HepG2 (cell line): ENCODE data around the gene DNAJC11. TPM values are rescaled to one million over a fixed set of nuclear protein-coding genes. Genes with fewer than 3 reads are reported as not detected.

Source experiments
- ATAC-seq: fragments of 200-7000 bp; cut with Tn5 transposase; 3 replicates; pipeline ENCODE4 v1.9.1; 2020; ENCODE audit warnings: mild to moderate bottlenecking, moderate library complexity
- BruUV-seq: library from RNA; stranded (reverse); fragments of 400-500 nt; replicated peaks from 2 replicates; lab custom pipeline; 2021; lab: Mats Ljungman, UMichigan
- CTCF ChIA-PET: fragments of 300-600 bp; formaldehyde crosslinking; extraction: SDS; loops from one replicate; lab custom pipeline; 2021; ENCODE audit warnings: low total read pairs, inconsistent platforms, low intra/inter-chr PET ratio; lab: Yijun Ruan, JAX
- POLR2A ChIA-PET: fragments of 350-600 bp; sonication (Branson Sonifier 250); formaldehyde crosslinking; loops from one replicate; lab custom pipeline; 2020; ENCODE audit warnings: antibody characterized with exemption, inconsistent platforms; lab: Yijun Ruan, JAX
- DNase-seq: peaks from one replicate; pipeline ENCODE4 v3.0.0-alpha.2; 2015; ENCODE audit warnings: low spot score
- FAIRE-seq: peaks from 3 replicates; lab custom pipeline; 2011; peaks lifted over from hg19 to GRCh38; lab: Jason Lieb, UNC
- H2AFZ ChIP-seq: one replicate; pipeline ENCODE4 v1.6.1; 2011; ENCODE audit warnings: low read length, inconsistent platforms
- H3K27ac ChIP-seq: fragments of 300-600 bp; 3 replicates; pipeline ENCODE4 v1.8.0; 2011; ENCODE audit warnings: mixed run types, mild to moderate bottlenecking, mixed read lengths, low read length, inconsistent platforms; ENCODE audit not compliant: insufficient read depth; ENCODE audit errors: extremely low read length
- H3K27me3 ChIP-seq, 2 experiments: fragments of 200-600 bp in 1 of 2; 2 replicates in 1 of 2; 3 replicates in 1 of 2; pipeline versions ENCODE4 v1.6.0 to v1.8.0; 2011; ENCODE audit warnings: low read length in 2 of 2, mild to moderate bottlenecking in 2 of 2, moderate library complexity in 2 of 2, inconsistent platforms in 1 of 2; ENCODE audit not compliant: insufficient read depth in 2 of 2, control insufficient read depth in 1 of 2
- H3K36me3 ChIP-seq, 2 experiments: fragments of 200-600 bp in 1 of 2; replicated peaks in 1 of 2; 2 replicates in 1 of 2; 3 replicates in 1 of 2; pipeline versions ENCODE4 v1.5.1 to v1.8.0; 2011; ENCODE audit warnings: low read length in 2 of 2, inconsistent platforms in 1 of 2; ENCODE audit not compliant: insufficient read depth in 2 of 2, control insufficient read depth in 1 of 2
- H3K4me1 ChIP-seq: 2 replicates; pipeline ENCODE4 v1.5.1; 2012; ENCODE audit warnings: low read length, inconsistent platforms; ENCODE audit not compliant: insufficient read depth
- H3K4me2 ChIP-seq: 2 replicates; pipeline ENCODE4 v1.6.0; 2011; ENCODE audit warnings: low read depth, low read length, inconsistent platforms
- H3K4me3 ChIP-seq, 3 experiments: fragments of 200-600 bp in 1 of 3; sonication (generic), shearing (Covaris generic) in 1 of 3; replicated peaks in 1 of 3; 2 replicates each; pipeline ENCODE4 v1.5.1; 2011 to 2016; ENCODE audit warnings: low read length in 3 of 3, inconsistent platforms in 2 of 3, low read depth in 2 of 3, mild to moderate bottlenecking in 2 of 3, control low read depth in 1 of 3, mixed read lengths in 1 of 3; ENCODE audit not compliant: insufficient read depth in 1 of 3
- H3K79me2 ChIP-seq: one replicate; pipeline ENCODE4 v1.6.1; 2011; ENCODE audit warnings: low read length, inconsistent platforms; ENCODE audit not compliant: insufficient read depth
- H3K9ac ChIP-seq: 2 replicates; pipeline ENCODE4 v1.6.0; 2011; ENCODE audit warnings: mild to moderate bottlenecking, low read depth, low read length, inconsistent platforms; ENCODE audit not compliant: insufficient read depth
- H3K9me3 ChIP-seq: 2 replicates; pipeline ENCODE4 v1.5.1; 2012; ENCODE audit warnings: mild to moderate bottlenecking, low read length
- H4K20me1 ChIP-seq: 2 replicates; pipeline ENCODE4 v1.6.0; 2011; ENCODE audit warnings: inconsistent platforms, mild to moderate bottlenecking, low read length, moderate library complexity; ENCODE audit not compliant: insufficient read depth
- FOXP1 ChIP-seq, 2 experiments: fragments of 450-650 bp in 1 of 2; IDR thresholded peaks; 2 replicates each; pipeline ENCODE4 v1.6.1; 2017 to 2018; ENCODE audit warnings: antibody characterized with exemption in 1 of 2
- GABPB1 ChIP-seq: IDR thresholded peaks from 2 replicates; pipeline ENCODE4 v1.6.1; 2016; ENCODE audit warnings: mild to moderate bottlenecking, missing genetic modification reagents, moderate library complexity, missing compliant biosample characterization
- GTF3A ChIP-seq: sonication (generic); formaldehyde crosslinking; conservative IDR thresholded peaks from 2 replicates; pipeline ENCODE4 v1.4.0; 2020; ENCODE audit warnings: mild to moderate bottlenecking, missing genetic modification reagents
- NFE2L2 ChIP-seq: fragments of 150-350 bp; IDR thresholded peaks from 2 replicates; pipeline ENCODE4 v1.6.1; 2014; ENCODE audit warnings: low read length
- PBX3 ChIP-seq: sonication (generic); formaldehyde crosslinking; IDR thresholded peaks from 2 replicates; pipeline ENCODE4 v1.8.1; 2023; ENCODE audit warnings: missing genetic modification reagents, inconsistent platforms, borderline replicate concordance
- PRPF4 ChIP-seq: fragments of 200-400 bp; formaldehyde crosslinking; IDR thresholded peaks from 2 replicates; pipeline ENCODE4 v1.6.1; 2016; ENCODE audit warnings: low read length, low read depth; ENCODE audit not compliant: poor library complexity, severe bottlenecking
- RXRA ChIP-seq: sonication (generic); formaldehyde crosslinking; IDR thresholded peaks from 2 replicates; pipeline ENCODE4 v1.5.1; 2020; ENCODE audit warnings: missing genetic modification reagents
- U2AF2 ChIP-seq: fragments of 200-400 bp; formaldehyde crosslinking; IDR thresholded peaks from 2 replicates; pipeline ENCODE4 v1.6.1; 2017; ENCODE audit warnings: low read depth, mild to moderate bottlenecking, low read length
- ZBTB1 ChIP-seq: sonication (generic); formaldehyde crosslinking; IDR thresholded peaks from 2 replicates; pipeline ENCODE4 v1.4.0; 2020; ENCODE audit warnings: missing genetic modification reagents, borderline replicate concordance
- ZBTB14 ChIP-seq: sonication (generic); formaldehyde crosslinking; IDR thresholded peaks from 2 replicates; pipeline ENCODE4 v1.4.0; 2020; ENCODE audit warnings: missing genetic modification reagents
- ZNF280B ChIP-seq: sonication (generic); formaldehyde crosslinking; IDR thresholded peaks from 2 replicates; pipeline ENCODE4 v1.5.0; 2020; ENCODE audit warnings: missing genetic modification reagents, mild to moderate bottlenecking, borderline replicate concordance
- ZNF335 ChIP-seq: sonication (generic); formaldehyde crosslinking; IDR thresholded peaks from 2 replicates; pipeline ENCODE4 v1.4.0; 2020; ENCODE audit warnings: missing genetic modification reagents
- ZNF790 ChIP-seq: sonication (generic); formaldehyde crosslinking; IDR thresholded peaks from 2 replicates; pipeline ENCODE4 v1.8.0; 2022; ENCODE audit warnings: missing genetic modification reagents, mild to moderate bottlenecking, borderline replicate concordance
- WGBS: methylation state at CpG from one replicate; pipeline ENCODE4 v1.1.6; 2017; ENCODE audit warnings: low lambda C conversion rate; 5-methylcytosine and 5-hydroxymethylcytosine counted together
- in situ Hi-C: cut with HindIII; loops from 2 replicates; pipeline ENCODE4 v1.10.0; 2017; ENCODE audit warnings: low pct_unique_long_range_greater_than_20kb; ENCODE audit not compliant: extremely low pct_ligation_motif_present
- intact Hi-C: fragments of 100-400 bp; cut with micrococcal nuclease; formaldehyde crosslinking; loops from one replicate; pipeline ENCODE4 v1.10.0; 2022; ENCODE audit not compliant: unreplicated experiment
- polyA plus RNA-seq, 8 experiments: library from polyadenylated mRNA; depleted of rRNA in 3 of 8; stranded (reverse) in 7 of 8; unstranded in 1 of 8; fragments of >200 nt; fragmentation: Illumina TruSeq in 4 of 8; extraction: Trizol in 4 of 8; gene quantifications; 2 replicates each; pipeline versions ENCODE4 v1.2.1 to v1.2.3, GENCODE V29; 2011 to 2016; ENCODE audit warnings: low read depth in 4 of 8, missing spikeins in 1 of 8, mixed read lengths in 1 of 8; ENCODE audit not compliant: insufficient read depth in 1 of 8
- total RNA-seq, 5 experiments: library from RNA; depleted of rRNA; stranded (reverse); fragments of >200 nt; fragmentation: Illumina TruSeq; extraction: Trizol; gene quantifications; 2 replicates each; pipeline ENCODE4 v1.2.3, GENCODE V29; 2016; ENCODE audit warnings: low read depth in 1 of 5

DNAJC11 gene
- total and polyA plus RNA-seq, 2 of the 13 experiments (the other 11 are each of a cell fraction or from before 2014, with no cell fraction given) = 25.1 to 47.6 TPM

GRCh38 chr1:6597777-6598131, 103.9 kb downstream of the DNAJC11 start:
- Histone ChIP-seq H3K27me3 (no peaks in the 10 kb centered on the region; a peak in 1 of 5 replicates), H3K9me3 (no peaks in the 10 kb centered on the region), H3K9ac (no peak overlapping the region), H3K36me3 (peaks cover 32 to 66% of the 10 kb centered on the region in 2 experiments), H3K27ac (no peak overlapping the region), H2AFZ (no peak overlapping the region), H3K4me1 (peaks cover 31% of the 10 kb centered on the region), H3K79me2 (peaks cover 63% of the 10 kb centered on the region), H4K20me1 (peaks cover 61% of the 10 kb centered on the region), H3K4me3 (no peak overlapping the region), H3K4me2 (no peak overlapping the region)
- no TSS peak for BruUV-seq
- no peak for DNase-seq
- FAIRE-seq = no peak
- intact Hi-C loops (no loop called here), in situ Hi-C loops (no loop called here)
- no peak for ATAC-seq
- POLR2A ChIA-PET = interaction anchor here (1.0 to 7.1 kb wide), 3 partner anchors 8 to 20 kb away, joined by 3 to 60 read pairs (median 3); partner anchors contain the start of gene PHF13
- CTCF ChIA-PET = no interaction called here
- WGBS = 100% methylated on average over 5 of the region's 6 CpGs
- no peak for TF ChIP-seq GTF3A (CRISPR knock-in tag)
- TF ChIP-seq RXRA (CRISPR knock-in tag) = no peak
- TF ChIP-seq PRPF4 = no peak
- TF ChIP-seq ZBTB1 (CRISPR knock-in tag) = no peak
- no peak for TF ChIP-seq ZNF280B (CRISPR knock-in tag)
- TF ChIP-seq ZNF790 = no peak
- TF ChIP-seq FOXP1 (IDR thresholded peaks at IDR 0.05) = no peak
- no peak for TF ChIP-seq FOXP1 (CRISPR knock-in tag; IDR thresholded peaks at IDR 0.05)
- TF ChIP-seq GABPB1 (CRISPR knock-in tag) = no peak
- no peak for TF ChIP-seq ZBTB14 (CRISPR knock-in tag)
- no peak for TF ChIP-seq ZNF335
- TF ChIP-seq U2AF2 = no peak
- TF ChIP-seq PBX3 = no peak
- no peak for TF ChIP-seq NFE2L2
